Chondrocyte (in vitro differentiated cells): ENCODE results near the gene DRD4. TPM values are rescaled to one million over a fixed set of nuclear protein-coding genes. Genes with fewer than 3 reads are reported as not detected.

ENCODE experiments used
- DNase-seq: peaks from one replicate; pipeline ENCODE4 v3.0.0; 2021; ENCODE audit warnings: mixed read lengths, low spot score
- H3K27ac Mint-ChIP-seq: one replicate; pipeline ENCODE4 v1.8.0; 2021; ENCODE audit warnings: mild to moderate bottlenecking, moderate library complexity, mixed read lengths; ENCODE audit not compliant: unreplicated experiment
- H3K27me3 Mint-ChIP-seq: 2 replicates; pipeline ENCODE4 v1.8.0; 2021; ENCODE audit warnings: low read depth, mixed read lengths
- H3K36me3 Mint-ChIP-seq: 2 replicates; pipeline ENCODE4 v1.8.0; 2021; ENCODE audit warnings: low read depth, mixed read lengths
- H3K4me1 Mint-ChIP-seq: 2 replicates; pipeline ENCODE4 v1.8.0; 2021; ENCODE audit warnings: low read depth, mild to moderate bottlenecking, mixed read lengths
- H3K4me3 Mint-ChIP-seq: one replicate; pipeline ENCODE4 v1.8.0; 2021; ENCODE audit warnings: mild to moderate bottlenecking, moderate library complexity, mixed read lengths; ENCODE audit not compliant: unreplicated experiment
- H3K9me3 Mint-ChIP-seq: 2 replicates; pipeline ENCODE4 v1.8.0; 2021; ENCODE audit warnings: low read depth, mixed read lengths
- CTCF ChIP-seq: fragments of 200-600 bp; sonication (generic); IDR thresholded peaks from 2 replicates; pipeline ENCODE4 v1.5.0; 2021; ENCODE audit warnings: antibody characterized with exemption, mild to moderate bottlenecking, moderate library complexity
- total RNA-seq: library from RNA; stranded (reverse); gene quantifications from 3 replicates; pipeline ENCODE4 v1.2.1, GENCODE V29; 2021

Gene DRD4
- total RNA-seq, 1 donor from 2014 or later: 0.55 TPM

DNA sequence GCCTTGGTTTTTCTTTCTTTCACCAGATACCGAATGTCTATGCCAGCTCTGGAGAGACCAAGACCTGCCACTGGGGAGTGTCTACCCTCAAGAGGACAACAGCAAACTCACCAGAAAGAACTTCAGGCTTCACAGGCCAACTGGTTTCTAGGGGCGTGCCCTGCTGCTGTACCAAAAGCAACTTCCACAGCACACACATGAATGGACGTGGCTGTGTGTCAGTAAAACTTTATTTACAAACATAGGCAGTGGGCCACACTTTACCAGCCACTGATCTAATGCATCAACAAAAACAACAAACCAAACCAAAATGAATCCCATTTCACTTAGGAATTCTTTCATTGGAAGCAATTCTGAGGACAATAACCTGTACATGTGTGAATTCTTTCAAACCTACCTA, 41.2 kb downstream of the DRD4 start:
- DNase-seq: no peak
- Mint-ChIP-seq H3K36me3 (peaks cover 39% of the 10 kb centered on the region), H3K4me1 (no peaks in the 10 kb centered on the region), H3K4me3 (no peak overlapping the region), H3K27me3 (no peaks in the 10 kb centered on the region), H3K9me3 (no peaks in the 10 kb centered on the region), H3K27ac (no peak overlapping the region)
- no peak for TF ChIP-seq CTCF

DNA sequence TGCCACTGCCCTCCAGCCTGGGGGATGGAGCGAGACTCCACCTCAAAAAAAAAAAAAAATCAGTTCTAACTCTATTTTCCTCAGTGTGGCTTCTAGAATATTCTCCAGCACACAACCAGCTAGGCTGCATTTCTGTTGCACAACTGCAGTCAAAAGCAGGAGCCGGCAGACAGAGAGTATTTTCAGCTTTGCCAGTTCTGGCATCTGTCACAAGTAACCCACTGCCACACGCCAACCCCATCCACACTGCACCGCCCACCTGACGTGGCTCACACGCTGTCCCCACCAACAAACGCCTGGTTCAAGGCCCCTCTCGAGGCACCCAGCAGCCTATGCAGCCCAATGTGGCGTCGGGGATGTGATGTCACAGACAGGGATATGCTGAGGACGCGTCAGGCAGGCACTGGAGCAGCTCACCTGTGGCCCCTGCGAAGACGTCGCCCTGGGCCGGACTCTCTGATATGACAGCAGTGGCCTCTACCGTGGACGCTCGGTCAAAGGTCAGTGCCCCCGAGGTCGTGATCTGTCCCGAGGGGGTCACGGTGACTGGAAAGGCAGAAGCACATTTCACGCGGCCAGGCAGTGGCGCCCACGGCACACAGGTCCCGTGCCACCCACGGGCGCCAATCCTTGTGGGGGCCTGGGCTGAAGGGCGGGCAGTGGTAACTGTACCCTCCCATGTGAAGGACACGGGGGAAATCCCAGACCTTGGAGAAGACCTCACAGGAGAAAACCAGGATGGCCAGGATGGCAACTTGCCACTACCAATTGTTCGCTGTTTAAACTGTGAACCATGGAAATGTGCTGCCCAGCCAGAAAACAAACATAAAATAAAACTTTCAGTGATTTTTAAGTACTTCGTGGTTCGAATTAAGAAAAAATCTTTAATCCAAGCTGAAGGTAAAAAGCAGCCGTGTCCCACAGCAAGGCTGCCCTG, 42.5 kb downstream of the DRD4 start:
- Mint-ChIP-seq H3K9me3 (no peaks in the 10 kb centered on the region), H3K4me1 (no peaks in the 10 kb centered on the region), H3K27me3 (no peaks in the 10 kb centered on the region), H3K4me3 (no peak overlapping the region), H3K27ac (no peak overlapping the region), H3K36me3 (peaks cover 42% of the 10 kb centered on the region)
- no peak for DNase-seq
- TF ChIP-seq CTCF: no peak

- H3K9me3 Mint-ChIP-seq: no peaks in the 10 kb centered on the region
- TF ChIP-seq CTCF: no peak
- no peak for DNase-seq
- H3K36me3 Mint-ChIP-seq: peaks cover 45% of the 10 kb centered on the region
- H3K4me3 Mint-ChIP-seq: no peak overlapping the region
- no peaks in the 10 kb centered on the region for H3K27me3 Mint-ChIP-seq
- H3K27ac Mint-ChIP-seq: no peak overlapping the region
- H3K4me1 Mint-ChIP-seq: no peaks in the 10 kb centered on the region
Measured at GRCh38 chr11:680476-680875, 43.4 kb downstream of the DRD4 start.

- H3K4me1 Mint-ChIP-seq: no peaks in the 10 kb centered on the region
- H3K9me3 Mint-ChIP-seq: no peaks in the 10 kb centered on the region
- no peak for TF ChIP-seq CTCF
- H3K27me3 Mint-ChIP-seq: no peaks in the 10 kb centered on the region
- no peak overlapping the region for H3K27ac Mint-ChIP-seq
- DNase-seq: no peak
- H3K36me3 Mint-ChIP-seq: peaks cover 46% of the 10 kb centered on the region
- H3K4me3 Mint-ChIP-seq: no peak overlapping the region
Measured at GRCh38 chr11:680970-681369, 43.9 kb downstream of the DRD4 start.

GRCh38 chr11:686451-687243, 49.6 kb downstream of the DRD4 start:
- no peak overlapping the region for H3K4me3 Mint-ChIP-seq
- H3K27ac Mint-ChIP-seq: peak overlapping the region; percentile 45
- no peak for TF ChIP-seq CTCF
- no peaks in the 10 kb centered on the region for H3K9me3 Mint-ChIP-seq
- peaks cover 24% of the 10 kb centered on the region for H3K4me1 Mint-ChIP-seq
- no peaks in the 10 kb centered on the region for H3K27me3 Mint-ChIP-seq
- H3K36me3 Mint-ChIP-seq: peaks cover 47% of the 10 kb centered on the region
- no peak for DNase-seq
